GM15510 (cell line): ENCODE results near the gene GATA5.

Experiments
- POLR2A ChIP-seq: IDR thresholded peaks from 3 replicates; pipeline ENCODE4 v1.6.1; 2011; ENCODE audit warnings: borderline replicate concordance; ENCODE audit not compliant: insufficient read length; ENCODE audit errors: extremely low read depth

GATA5 gene

GRCh38 chr20:62428396-62429295, 47.1 kb downstream of the GATA5 start:
- no peak for TF ChIP-seq POLR2A

DNA sequence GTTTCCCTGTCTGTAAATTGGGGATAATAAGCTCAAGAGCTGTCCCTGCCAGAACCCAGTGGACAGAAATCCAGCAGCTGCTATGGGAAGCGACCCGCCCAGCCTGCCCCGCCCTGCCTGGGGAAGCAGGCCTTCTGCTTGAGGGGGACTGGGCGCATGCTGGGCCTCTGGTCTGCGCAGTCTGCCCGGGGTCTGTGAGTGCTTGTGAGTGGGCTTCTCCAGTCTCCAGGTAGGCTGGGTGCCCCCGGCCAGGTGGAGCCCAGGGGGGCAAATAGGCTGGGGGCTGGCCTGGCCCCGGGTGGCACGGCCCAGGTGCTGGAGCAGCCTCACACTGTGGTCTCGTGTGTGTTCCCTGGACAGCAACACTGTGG, 47.8 kb downstream of the GATA5 start:
- TF ChIP-seq POLR2A, result no peak

DNA sequence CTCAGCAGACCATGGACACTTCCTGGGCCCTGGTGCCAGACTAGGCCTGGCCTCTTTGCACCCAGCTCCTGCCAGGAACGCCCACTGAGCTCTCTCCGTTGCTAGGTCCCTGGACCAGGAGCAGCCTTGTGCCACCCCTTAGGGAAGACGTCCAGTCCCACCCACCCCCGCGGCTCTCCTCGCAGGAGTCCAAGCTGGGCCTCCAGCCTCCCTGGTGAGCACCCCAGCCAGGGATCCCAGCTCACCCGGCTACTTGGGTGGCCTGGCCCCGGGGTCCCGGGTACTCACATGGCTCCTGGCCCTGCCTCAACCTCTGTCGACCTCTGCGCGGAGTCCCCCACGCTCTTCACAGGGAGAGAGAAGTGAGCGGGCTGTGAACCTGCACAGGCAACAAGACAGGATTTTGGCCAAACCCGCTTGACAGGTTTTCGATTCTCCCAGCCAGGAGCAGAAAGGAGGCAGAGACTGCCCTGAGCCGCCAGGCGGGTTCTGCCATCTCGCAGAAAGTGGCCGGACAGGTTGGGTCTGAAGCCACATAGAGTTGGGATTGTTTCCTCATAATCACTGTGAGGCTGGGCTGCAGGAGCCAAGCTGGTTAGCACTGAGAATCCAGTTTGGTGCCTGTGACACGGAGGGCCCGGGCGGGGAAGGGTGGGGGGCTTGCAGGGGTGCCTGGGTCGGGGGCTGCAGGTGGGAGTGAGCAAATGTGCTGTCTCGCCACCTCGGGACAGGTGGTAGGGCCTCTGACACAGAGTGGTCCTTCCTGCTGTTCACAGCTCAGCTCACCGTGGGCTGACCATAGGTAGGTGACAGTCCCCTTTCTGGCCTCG, 48.4 kb downstream of the GATA5 start, which contains the start of gene RBBP8NL:
Gene RBBP8NL (minus strand): TSS at position 368 of the 830 bp plus-strand sequence. CDS start 7,892 bp downstream, outside the sequence.
- no peak for TF ChIP-seq POLR2A

DNA sequence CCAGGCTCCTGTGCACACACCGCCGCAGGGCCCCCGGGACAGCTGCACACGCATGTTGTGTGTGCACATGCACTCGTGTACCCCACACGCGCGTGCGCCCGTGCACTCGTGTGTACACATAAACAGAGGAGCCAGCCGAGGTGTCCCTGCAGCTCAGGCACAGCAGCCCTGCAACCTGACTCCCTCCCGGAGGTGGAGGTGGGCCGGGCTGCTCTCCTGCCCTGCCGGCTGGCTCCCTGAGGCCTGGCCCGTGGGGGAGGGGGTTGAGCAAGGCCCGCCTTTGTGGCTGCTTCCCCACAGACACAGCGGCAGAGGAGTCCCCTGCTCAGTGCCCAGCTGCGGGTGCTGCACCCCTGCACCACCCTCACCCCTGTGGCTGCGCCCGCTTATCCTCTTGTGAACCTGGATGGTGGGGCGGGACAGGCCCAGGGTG, 49.1 kb downstream of the GATA5 start:
- TF ChIP-seq POLR2A, result no peak

GRCh38 chr20:62425281-62426058, 50.3 kb downstream of the GATA5 start:
- TF ChIP-seq POLR2A, result no peak

GRCh38 chr20:62424249-62425107, 51.3 kb downstream of the GATA5 start:
- TF ChIP-seq POLR2A, result no peak

DNA sequence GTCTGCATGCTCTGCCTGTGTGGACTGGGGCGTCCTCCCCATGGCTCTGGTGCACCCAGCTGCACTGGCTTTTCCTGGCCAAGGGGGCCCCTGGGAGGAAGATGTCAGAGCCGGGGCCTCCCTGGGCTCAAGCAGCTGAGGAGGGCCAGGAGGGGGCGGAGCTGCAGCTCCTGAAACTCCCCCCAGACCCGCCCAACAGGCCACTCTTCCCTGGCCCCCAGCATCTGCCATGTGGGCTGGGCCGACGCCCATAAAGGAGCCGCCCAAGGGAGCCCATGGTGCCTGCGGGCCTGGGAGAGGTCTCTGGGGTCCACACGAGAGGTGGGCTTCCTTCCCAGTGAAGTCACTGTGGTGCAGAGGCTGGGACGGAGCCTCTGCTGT, 52.5 kb downstream of the GATA5 start:
- no peak for TF ChIP-seq POLR2A

DNA sequence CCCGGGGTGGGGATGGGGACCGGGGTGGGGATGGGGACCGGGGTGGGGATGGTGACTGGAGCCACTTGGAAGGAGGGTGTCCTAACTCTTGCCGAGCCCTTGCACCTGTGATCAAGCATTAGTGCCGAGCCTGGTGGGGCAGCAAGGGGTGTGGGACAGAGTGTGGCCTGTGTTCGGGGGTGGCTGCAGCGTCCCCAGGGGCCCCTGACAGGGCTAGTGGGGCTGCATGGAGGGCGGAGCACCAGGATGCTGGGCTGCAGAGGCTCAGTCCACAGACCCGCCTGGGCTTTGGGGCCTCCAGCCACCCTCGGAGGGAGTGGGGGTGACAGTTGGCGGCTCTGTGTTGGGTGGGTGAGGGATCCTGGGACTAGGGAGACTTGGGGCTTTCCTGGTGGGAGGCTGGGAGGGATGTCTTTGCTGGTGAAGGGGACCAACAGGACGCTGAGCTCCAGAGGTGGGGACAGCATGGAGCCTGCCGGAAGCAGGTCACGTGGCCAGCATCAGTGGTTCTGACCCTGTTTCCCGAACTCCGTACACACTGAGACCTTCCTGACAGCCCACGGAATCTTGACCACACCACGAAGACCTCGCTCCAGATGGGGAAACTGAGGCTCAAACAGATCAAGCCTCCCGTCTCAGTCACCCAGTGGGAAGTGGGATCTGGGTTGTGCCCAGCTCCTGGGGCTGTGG, 53.0 kb downstream of the GATA5 start:
- TF ChIP-seq POLR2A, result no peak

DNA sequence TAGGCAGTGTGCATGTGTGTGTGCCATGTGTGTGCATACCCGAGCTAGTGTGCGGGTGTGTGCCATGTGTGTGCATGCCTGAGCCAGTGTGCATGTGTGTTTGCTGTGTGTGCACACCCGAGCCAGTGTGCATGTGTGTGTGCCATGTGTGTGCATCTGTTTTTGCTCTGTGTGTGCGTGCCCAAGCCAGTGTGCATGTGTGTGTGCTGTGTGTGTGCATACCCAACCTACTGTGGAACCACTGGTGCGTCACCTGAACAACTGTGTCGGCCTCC, 54.1 kb downstream of the GATA5 start:
- no peak for TF ChIP-seq POLR2A

DNA sequence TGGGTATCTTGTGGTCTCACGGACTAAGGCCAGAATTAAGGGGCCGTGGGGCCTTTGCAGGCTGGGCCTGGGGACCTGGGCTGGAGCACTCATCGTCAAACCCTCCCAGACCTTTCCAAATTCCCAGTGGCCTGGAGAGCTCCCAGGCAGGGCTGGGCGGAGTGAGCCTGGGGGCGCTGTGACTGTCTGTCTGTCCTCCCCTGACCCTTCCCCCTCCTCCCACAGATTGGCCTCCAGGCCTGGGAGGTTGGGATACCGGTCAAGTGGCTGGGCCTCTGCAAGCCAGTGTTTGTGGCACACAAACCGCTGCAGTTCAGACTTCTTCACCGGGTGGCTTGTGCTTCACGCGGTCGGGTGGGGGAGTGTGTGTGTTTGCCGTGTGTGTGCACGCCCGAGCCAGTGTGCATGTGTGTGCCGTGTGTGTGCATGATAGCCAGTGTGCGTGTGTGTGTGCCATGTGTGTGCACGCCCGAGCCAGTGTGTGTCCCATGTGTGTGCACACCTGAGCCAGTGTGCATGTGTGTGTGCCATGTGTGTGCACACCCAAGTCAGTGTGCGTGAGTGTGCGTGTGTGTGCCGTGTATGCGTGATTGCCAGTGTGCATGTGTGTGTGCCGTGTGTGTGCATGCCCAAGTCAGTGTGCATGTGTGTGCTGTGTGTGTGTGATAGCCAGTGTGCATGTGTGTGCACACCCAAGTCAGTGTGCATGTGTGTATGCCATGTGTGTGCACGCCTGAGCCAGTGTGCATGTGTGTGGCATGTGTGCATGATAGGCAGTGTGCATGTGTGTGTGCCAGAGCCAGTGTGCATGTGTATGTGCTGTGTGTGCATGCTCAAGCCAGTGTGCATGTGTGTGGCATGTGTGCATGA, 54.7 kb downstream of the GATA5 start:
- no peak for TF ChIP-seq POLR2A

GRCh38 chr20:62419759-62420158, 56.0 kb downstream of the GATA5 start:
- no peak for TF ChIP-seq POLR2A

DNA sequence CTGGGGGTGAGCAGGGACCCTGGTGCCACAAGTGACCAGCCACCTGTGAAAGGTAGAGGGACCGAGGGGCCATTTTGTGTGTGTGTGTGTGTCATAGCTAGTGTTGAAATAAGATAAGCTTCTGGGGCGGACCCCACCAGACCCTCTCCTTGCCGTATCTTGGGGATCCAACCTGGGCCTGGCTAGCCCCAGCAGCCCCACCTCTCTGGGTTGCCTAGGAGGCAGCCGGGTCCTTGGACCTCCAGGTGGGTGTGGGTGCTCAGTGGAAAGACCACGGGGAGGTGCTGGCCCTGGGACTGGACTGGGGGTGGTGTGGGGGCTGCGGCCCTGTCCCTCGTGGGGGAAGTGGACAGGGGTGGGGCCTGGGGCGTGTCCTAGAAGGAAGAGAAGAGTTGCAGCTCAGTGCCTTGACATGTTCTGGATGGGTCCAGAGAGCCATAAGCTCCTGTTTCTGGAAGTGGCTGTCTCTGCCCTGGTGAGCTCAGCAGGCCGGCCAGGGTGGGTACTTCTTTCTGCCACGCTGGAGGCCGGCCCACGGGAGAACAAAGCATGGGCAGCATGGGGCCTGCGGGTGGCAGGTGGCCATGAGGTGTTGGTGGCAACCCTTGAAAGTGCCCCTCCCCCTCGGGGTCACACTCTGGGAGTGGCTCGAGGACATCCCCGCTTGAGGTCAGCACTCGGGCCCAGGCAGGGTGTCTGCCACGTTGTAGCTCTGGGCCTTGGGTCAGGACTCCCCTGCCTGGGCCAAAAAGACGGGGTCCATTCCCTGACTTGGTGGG, 56.9 kb downstream of the GATA5 start:
- no peak for TF ChIP-seq POLR2A
